ENCODE data around the gene C1orf185. TPM values are rescaled to one million over a fixed set of nuclear protein-coding genes. Genes with fewer than 3 reads are reported as not detected.

Gene C1orf185
- total and polyA plus RNA-seq, 2 experiments from 2014 or later, result not detected

GRCh38 chr1:51188230-51188629, 86.2 kb downstream of the C1orf185 start:
- no peak for TF ChIP-seq EZH2phosphoT487 (IDR thresholded peaks at IDR 0.05; ENCODE audit: low read depth, severe bottlenecking, unreplicated experiment)
- TF ChIP-seq EZH2 (IDR thresholded peaks at IDR 0.05; ENCODE audit: borderline replicate concordance), result no peak
- no peak for TF ChIP-seq CTCF (IDR thresholded peaks at IDR 0.05; ENCODE audit: poor library complexity)
- H3K4me1 ChIP-seq (ENCODE audit: insufficient read depth), result no peaks in the 10 kb centered on the region
- no peak overlapping the region for H3K4me3 ChIP-seq
- no peak overlapping the region for H3K4me2 ChIP-seq
- H3K79me2 ChIP-seq, result no peaks in the 10 kb centered on the region
- no peaks in the 10 kb centered on the region for H3K9me3 ChIP-seq (ENCODE audit: low read depth)
- H3K9me2 ChIP-seq (replicated peaks; ENCODE audit: insufficient read depth), result no peaks in the 10 kb centered on the region
- no peaks in the 10 kb centered on the region for H3K27me3 ChIP-seq
- no peak overlapping the region for H2AFZ ChIP-seq
- H3K27ac ChIP-seq, result no peak overlapping the region
- no peaks in the 10 kb centered on the region for H3K36me3 ChIP-seq (replicated peaks; ENCODE audit: insufficient read depth, low read depth)
- DNase-seq (ENCODE audit: low spot score), result no peak
- H4K20me1 ChIP-seq (ENCODE audit: insufficient read depth, poor library complexity, severe bottlenecking), result no peaks in the 10 kb centered on the region

GRCh38 chr1:51189421-51190073, 87.5 kb downstream of the C1orf185 start:
- Histone ChIP-seq H3K9me2 (replicated peaks; ENCODE audit: insufficient read depth) (no peaks in the 10 kb centered on the region), H4K20me1 (ENCODE audit: insufficient read depth, poor library complexity, severe bottlenecking) (no peaks in the 10 kb centered on the region), H3K27me3 (no peaks in the 10 kb centered on the region), H3K4me1 (ENCODE audit: insufficient read depth) (no peaks in the 10 kb centered on the region), H3K36me3 (replicated peaks; ENCODE audit: insufficient read depth, low read depth) (no peaks in the 10 kb centered on the region), H3K79me2 (no peaks in the 10 kb centered on the region), H3K4me3 (no peak overlapping the region), H2AFZ (no peak overlapping the region), H3K9me3 (ENCODE audit: low read depth) (no peaks in the 10 kb centered on the region), H3K4me2 (no peak overlapping the region), H3K27ac (no peak overlapping the region)
- TF ChIP-seq EZH2 (IDR thresholded peaks at IDR 0.05; ENCODE audit: borderline replicate concordance), result no peak
- TF ChIP-seq CTCF (IDR thresholded peaks at IDR 0.05; ENCODE audit: poor library complexity), result peak; percentile 96
- 61% methylated on average over 2 of the region's 2 CpGs for WGBS (ENCODE audit: low lambda C conversion rate, missing lambda C conversion rate)
- peak; percentile 82 for DNase-seq (ENCODE audit: low spot score)

- 40% methylated on average over 1 of the region's 1 CpG for WGBS (ENCODE audit: low lambda C conversion rate, missing lambda C conversion rate)
- no peaks in the 10 kb centered on the region for H3K36me3 ChIP-seq (replicated peaks; ENCODE audit: insufficient read depth, low read depth)
- H2AFZ ChIP-seq, result no peak overlapping the region
Measured at GRCh38 chr1:51190961-51191360, 88.9 kb downstream of the C1orf185 start.

More at GRCh38 chr1:51190961-51191360, 88.9 kb downstream of the C1orf185 start:
- H3K4me3 ChIP-seq, result no peak overlapping the region
- no peaks in the 10 kb centered on the region for H3K9me3 ChIP-seq (ENCODE audit: low read depth)
- no peaks in the 10 kb centered on the region for H4K20me1 ChIP-seq (ENCODE audit: insufficient read depth, poor library complexity, severe bottlenecking)
- no peak overlapping the region for H3K4me2 ChIP-seq
- TF ChIP-seq EZH2 (IDR thresholded peaks at IDR 0.05; ENCODE audit: borderline replicate concordance), result no peak
- no peak for TF ChIP-seq CTCF (IDR thresholded peaks at IDR 0.05; ENCODE audit: poor library complexity)
- TF ChIP-seq EZH2phosphoT487 (IDR thresholded peaks at IDR 0.05; ENCODE audit: low read depth, severe bottlenecking, unreplicated experiment), result no peak
- no peaks in the 10 kb centered on the region for H3K79me2 ChIP-seq
- no peak overlapping the region for H3K27ac ChIP-seq
- H3K9me2 ChIP-seq (replicated peaks; ENCODE audit: insufficient read depth), result no peaks in the 10 kb centered on the region
- no peaks in the 10 kb centered on the region for H3K27me3 ChIP-seq
- DNase-seq (ENCODE audit: low spot score), result no peak
- no peaks in the 10 kb centered on the region for H3K4me1 ChIP-seq (ENCODE audit: insufficient read depth)
